Neutrophil (primary cell): Measurements from ENCODE around the gene THTPA.

Experiments
- H3K27ac ChIP-seq: fragments of 200-600 bp; sonication (generic); 2 replicates; pipeline ENCODE4 v1.5.1; 2016; ENCODE audit warnings: mild to moderate bottlenecking, moderate library complexity
- H3K27me3 ChIP-seq: fragments of 200-600 bp; sonication (generic); 2 replicates; pipeline ENCODE4 v1.6.0; 2016; ENCODE audit warnings: mild to moderate bottlenecking
- H3K36me3 ChIP-seq: fragments of 200-600 bp; sonication (generic); 2 replicates; pipeline ENCODE4 v1.5.1; 2017
- H3K4me1 ChIP-seq, 2 experiments: fragments of 200-600 bp in 1 of 2; sonication (generic) in 1 of 2; 1 replicate in 1 of 2; 2 replicates in 1 of 2; pipeline versions ENCODE4 v1.5.1 to v1.6.1; 2013 to 2016; ENCODE audit warnings: low read depth in 1 of 2, low read length in 1 of 2, mild to moderate bottlenecking in 1 of 2, moderate library complexity in 1 of 2; ENCODE audit not compliant: control insufficient read depth in 1 of 2, insufficient read depth in 1 of 2
- H3K4me3 ChIP-seq, 2 experiments: fragments of 200-600 bp in 1 of 2; sonication (generic) in 1 of 2; 1 replicate in 1 of 2; 2 replicates in 1 of 2; pipeline ENCODE4 v1.5.1; 2013 to 2016; ENCODE audit warnings: low read depth in 1 of 2, low read length in 1 of 2, mild to moderate bottlenecking in 1 of 2, moderate library complexity in 1 of 2
- H3K9me3 ChIP-seq: fragments of 200-600 bp; sonication (generic); 2 replicates; pipeline ENCODE4 v1.5.1; 2016
- TF ChIP-seq, protein P1 (sequence below): fragments of 200-600 bp; sonication (generic); IDR thresholded peaks from 2 replicates; pipeline ENCODE4 v1.5.1; 2016; ENCODE audit warnings: antibody characterized with exemption

The THTPA gene

DNA sequence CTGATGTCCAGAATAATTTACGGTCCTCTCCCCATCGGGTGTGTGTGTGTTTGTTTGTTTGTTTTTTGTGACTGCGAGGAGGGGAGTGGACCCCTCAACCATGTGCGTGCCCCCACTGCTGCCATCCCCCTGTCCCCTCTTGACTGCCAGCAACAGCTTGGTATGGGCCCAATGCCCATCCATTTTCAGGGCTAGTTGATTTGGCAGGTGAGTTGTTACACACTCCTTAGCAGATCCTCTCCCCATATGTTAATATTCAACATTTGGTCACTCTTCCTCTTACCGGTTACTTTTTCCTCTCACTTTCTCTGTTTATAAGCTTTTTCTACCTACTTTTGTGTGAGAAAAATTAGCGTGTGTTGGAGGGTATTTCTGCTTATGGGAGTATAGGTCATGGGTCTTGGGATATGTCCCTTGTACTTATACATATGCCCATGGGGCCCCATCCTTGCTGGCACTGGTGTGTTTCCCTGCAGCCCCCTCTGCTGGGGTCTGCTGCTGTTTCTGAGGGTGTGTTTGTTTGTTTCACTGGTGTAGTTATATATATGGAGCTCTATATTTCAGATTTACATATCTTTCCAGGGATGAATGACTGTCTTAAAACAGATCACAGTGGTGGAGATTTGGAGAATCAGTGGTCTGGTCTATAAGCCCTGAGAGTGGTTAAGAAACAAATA, 38.3 kb upstream of the THTPA start:
- TF ChIP-seq, protein P1, sequence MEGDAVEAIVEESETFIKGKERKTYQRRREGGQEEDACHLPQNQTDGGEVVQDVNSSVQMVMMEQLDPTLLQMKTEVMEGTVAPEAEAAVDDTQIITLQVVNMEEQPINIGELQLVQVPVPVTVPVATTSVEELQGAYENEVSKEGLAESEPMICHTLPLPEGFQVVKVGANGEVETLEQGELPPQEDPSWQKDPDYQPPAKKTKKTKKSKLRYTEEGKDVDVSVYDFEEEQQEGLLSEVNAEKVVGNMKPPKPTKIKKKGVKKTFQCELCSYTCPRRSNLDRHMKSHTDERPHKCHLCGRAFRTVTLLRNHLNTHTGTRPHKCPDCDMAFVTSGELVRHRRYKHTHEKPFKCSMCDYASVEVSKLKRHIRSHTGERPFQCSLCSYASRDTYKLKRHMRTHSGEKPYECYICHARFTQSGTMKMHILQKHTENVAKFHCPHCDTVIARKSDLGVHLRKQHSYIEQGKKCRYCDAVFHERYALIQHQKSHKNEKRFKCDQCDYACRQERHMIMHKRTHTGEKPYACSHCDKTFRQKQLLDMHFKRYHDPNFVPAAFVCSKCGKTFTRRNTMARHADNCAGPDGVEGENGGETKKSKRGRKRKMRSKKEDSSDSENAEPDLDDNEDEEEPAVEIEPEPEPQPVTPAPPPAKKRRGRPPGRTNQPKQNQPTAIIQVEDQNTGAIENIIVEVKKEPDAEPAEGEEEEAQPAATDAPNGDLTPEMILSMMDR = no peak
- Histone ChIP-seq H3K27ac (no peak overlapping the region), H3K9me3 (no peaks in the 10 kb centered on the region), H3K4me1 (peaks cover 9 to 18% of the 10 kb centered on the region in 2 experiments), H3K36me3 (no peaks in the 10 kb centered on the region), H3K4me3 (no peak overlapping the region), H3K27me3 (peaks cover 5% of the 10 kb centered on the region)

DNA sequence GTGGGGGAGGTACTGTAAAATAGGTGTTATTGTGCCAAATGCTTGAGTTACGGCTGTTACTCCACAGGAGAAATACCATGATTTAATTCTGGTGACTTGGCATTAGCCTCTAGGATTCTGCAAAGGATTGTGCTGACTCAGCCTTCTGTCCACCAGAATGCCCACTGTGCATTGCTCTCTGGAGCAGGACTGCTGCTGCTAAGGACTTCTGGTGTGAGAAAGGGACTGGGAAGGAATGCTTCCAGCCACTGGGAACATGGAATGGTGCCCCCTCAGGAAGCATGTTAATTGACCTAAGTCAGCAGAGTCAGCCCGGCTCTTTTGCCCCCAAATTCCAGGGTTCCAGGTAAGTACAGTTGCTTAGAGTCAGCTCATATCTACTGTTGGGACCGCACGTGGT, 37.4 kb upstream of the THTPA start:
- Histone ChIP-seq H3K27ac (no peak overlapping the region), H3K36me3 (no peaks in the 10 kb centered on the region), H3K4me3 (no peak overlapping the region), H3K4me1 (peaks cover 18 to 28% of the 10 kb centered on the region in 2 experiments), H3K27me3 (no peaks in the 10 kb centered on the region), H3K9me3 (no peaks in the 10 kb centered on the region)
- TF ChIP-seq, protein P1 = no peak

DNA sequence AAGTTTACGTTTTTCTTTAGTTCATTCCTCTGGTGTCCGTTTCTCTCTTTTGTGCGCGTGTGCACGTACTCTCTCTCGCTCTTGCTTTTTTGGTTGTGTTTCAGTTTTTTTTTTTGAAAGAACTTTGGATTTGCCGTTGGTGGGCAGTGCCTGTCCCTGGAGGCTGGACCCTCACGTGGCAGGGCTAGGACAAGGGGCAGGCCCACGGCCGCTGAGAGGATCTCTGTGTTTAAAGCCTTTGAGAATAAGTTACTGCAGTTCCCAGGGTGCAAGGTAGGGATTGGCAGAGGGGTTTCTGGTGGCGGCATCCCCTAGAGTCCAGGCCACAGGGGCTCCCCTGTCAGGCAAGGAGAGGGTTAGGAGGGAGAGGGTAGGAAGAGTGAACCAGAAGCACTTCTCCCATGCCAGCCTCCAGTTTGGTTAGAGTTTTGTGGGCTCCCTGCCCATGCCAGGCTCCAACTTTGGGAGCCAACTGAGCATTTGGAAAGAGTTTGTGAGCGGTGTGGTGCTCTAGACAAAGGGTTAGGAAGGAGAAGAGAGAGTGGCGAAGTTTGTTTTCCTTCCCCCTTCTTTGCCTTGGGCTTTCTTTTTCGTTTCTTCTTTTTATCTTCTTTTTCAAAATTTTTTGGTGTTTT, 35.1 kb upstream of the THTPA start:
- H3K27me3 ChIP-seq = no peaks in the 10 kb centered on the region
- H3K36me3 ChIP-seq = peaks cover 3% of the 10 kb centered on the region
- H3K9me3 ChIP-seq = no peaks in the 10 kb centered on the region
- TF ChIP-seq, protein P1 = no peak
- H3K4me1 ChIP-seq = peaks cover 27 to 40% of the 10 kb centered on the region in 2 experiments
- no peak overlapping the region for H3K27ac ChIP-seq
- no peak overlapping the region for H3K4me3 ChIP-seq

DNA sequence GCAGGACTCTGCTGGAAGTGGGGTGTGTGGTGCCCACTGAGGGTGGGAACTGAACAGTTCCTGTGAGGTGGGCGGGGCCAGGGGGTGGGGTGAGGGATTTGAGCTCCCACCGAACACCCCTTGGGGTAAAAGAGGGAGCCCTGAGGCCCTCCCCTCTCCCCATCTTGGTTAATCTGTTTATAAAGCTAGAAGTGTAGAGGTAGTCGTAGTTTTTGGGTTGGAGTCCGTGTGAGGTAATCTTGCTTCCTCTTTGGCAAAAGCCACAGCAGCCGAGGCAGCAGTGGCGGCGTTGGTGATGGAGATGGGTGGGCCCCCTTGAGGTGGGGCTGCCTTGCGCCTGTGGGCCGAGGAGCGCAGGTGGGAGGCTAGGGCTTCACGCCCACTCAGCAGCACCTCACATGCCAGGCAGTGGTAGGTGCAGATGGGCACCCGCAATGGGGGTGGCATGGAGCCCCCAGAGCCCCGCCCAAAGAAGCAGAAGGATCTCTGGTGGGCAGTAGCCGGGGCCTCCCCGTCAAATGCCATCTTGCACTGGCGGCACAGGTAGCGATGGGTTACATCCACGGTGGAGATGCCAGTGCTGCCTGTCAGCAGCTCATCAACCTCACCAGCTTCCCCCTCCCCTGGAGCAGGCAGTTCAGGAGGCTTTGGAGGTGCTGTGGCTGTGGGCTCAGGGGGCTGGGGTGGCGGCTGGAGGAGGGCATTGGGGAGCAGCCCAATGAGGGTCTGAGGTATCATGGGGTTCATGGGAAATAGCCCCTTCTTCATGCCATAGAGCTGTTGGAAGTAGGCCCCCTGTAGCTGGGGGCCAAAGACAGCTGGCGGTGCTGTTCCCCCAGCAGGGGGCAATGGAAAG, 34.1 kb upstream of the THTPA start:
- Histone ChIP-seq H3K4me1 (peaks cover 27 to 40% of the 10 kb centered on the region in 2 experiments), H3K4me3 (no peak overlapping the region), H3K27me3 (no peaks in the 10 kb centered on the region), H3K27ac (no peak overlapping the region), H3K36me3 (peaks cover 13% of the 10 kb centered on the region), H3K9me3 (no peaks in the 10 kb centered on the region)
- TF ChIP-seq, protein P1 = no peak

DNA sequence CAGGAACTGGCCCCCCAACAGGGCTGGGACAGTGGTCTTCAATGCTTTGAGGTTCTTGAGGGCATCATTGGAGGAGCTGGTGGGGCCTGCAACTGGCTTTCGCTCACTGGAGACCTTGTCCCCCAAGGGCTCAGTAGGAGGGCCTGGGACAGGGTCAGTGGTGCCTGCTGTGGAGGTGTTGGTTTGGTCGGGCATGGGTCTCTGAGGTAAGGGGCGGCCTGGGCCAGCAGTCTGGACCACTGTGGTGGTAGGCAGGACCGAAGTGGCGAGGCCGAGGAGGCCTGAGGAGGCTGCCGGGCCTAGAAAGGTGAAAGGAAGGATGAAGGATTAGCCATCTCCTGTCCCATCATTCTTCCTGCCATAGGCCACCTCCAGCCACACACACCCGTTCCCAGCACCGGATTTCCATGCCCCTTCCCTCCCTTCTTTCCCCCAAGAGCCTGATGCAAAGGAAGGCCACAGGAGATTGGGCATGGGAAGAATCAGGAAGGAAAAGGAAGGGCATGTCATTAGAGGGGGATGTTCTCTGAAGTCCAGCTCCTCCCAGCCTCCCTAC, 33.4 kb upstream of the THTPA start:
- peaks cover 17% of the 10 kb centered on the region for H3K36me3 ChIP-seq
- H3K27me3 ChIP-seq = no peaks in the 10 kb centered on the region
- TF ChIP-seq, protein P1 = no peak

More for the DNA sequence above, 33.4 kb upstream of the THTPA start:
- Histone ChIP-seq H3K9me3 (no peaks in the 10 kb centered on the region), H3K4me3 (no peak overlapping the region), H3K27ac (no peak overlapping the region), H3K4me1 (peaks cover 27 to 40% of the 10 kb centered on the region in 2 experiments)
